GM12874 (cell line): ENCODE results near the gene CKAP4.

Experiments
- TF ChIP-seq, protein P1 (sequence below): IDR thresholded peaks from 2 replicates; pipeline ENCODE4 v1.5.1; 2011; ENCODE audit warnings: low read depth, mild to moderate bottlenecking, control low read depth, low read length, moderate library complexity; ENCODE audit not compliant: insufficient read depth

Gene CKAP4, protein sequence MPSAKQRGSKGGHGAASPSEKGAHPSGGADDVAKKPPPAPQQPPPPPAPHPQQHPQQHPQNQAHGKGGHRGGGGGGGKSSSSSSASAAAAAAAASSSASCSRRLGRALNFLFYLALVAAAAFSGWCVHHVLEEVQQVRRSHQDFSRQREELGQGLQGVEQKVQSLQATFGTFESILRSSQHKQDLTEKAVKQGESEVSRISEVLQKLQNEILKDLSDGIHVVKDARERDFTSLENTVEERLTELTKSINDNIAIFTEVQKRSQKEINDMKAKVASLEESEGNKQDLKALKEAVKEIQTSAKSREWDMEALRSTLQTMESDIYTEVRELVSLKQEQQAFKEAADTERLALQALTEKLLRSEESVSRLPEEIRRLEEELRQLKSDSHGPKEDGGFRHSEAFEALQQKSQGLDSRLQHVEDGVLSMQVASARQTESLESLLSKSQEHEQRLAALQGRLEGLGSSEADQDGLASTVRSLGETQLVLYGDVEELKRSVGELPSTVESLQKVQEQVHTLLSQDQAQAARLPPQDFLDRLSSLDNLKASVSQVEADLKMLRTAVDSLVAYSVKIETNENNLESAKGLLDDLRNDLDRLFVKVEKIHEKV

DNA sequence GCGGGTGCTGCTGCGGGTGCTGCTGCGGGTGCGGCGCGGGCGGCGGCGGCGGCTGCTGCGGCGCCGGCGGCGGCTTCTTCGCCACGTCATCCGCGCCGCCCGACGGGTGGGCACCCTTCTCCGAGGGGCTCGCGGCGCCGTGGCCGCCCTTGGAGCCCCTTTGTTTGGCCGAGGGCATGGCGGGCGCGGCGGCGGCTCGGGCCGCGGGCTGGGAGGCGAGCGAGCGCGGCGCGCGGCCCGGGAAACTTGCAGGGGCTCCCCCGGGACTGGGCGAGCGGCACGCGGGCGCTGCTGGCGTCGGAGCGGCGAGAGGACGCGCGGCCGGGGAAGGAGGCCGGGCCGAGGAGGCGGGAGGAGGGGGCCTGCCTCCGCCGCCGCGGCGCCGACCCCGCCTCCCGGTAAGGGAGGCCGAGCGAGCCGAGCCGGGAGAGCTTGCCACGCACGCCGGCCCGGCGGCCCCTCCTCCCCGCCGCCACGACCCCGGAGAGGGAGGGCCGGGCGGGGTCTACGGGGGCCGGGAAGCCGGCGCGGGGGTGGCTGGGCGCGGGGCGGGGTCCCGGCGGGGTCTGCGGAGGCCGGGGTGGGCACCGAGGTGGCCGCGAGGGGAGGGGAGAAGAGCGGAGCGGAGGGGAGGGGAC, at the start of gene CKAP4:
TSS of gene CKAP4 (minus strand) at position 347 of the 638 bp plus-strand sequence. CDS start at position 178, 169 bp downstream.
- TF ChIP-seq, protein P1, sequence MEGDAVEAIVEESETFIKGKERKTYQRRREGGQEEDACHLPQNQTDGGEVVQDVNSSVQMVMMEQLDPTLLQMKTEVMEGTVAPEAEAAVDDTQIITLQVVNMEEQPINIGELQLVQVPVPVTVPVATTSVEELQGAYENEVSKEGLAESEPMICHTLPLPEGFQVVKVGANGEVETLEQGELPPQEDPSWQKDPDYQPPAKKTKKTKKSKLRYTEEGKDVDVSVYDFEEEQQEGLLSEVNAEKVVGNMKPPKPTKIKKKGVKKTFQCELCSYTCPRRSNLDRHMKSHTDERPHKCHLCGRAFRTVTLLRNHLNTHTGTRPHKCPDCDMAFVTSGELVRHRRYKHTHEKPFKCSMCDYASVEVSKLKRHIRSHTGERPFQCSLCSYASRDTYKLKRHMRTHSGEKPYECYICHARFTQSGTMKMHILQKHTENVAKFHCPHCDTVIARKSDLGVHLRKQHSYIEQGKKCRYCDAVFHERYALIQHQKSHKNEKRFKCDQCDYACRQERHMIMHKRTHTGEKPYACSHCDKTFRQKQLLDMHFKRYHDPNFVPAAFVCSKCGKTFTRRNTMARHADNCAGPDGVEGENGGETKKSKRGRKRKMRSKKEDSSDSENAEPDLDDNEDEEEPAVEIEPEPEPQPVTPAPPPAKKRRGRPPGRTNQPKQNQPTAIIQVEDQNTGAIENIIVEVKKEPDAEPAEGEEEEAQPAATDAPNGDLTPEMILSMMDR, result no peak

DNA sequence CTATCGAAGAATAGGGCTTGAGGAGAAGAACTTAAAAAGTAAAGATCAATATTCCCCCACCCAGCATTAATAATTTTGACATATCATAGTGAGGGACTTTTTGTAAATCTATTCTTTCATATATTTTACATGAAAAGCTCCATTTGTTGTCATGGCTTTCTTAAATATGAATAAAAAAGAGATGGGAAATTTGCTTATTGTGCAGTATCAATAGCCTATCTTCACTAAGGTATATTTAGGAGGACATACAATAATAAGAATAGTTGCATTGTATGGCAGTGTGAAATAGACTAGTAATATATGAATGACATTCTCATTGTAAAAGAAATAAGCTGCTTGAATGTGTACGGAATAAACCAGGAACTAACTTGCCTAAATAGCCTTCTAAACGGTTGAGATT, 49.3 kb upstream of the CKAP4 start:
- TF ChIP-seq, protein P1, result no peak

DNA sequence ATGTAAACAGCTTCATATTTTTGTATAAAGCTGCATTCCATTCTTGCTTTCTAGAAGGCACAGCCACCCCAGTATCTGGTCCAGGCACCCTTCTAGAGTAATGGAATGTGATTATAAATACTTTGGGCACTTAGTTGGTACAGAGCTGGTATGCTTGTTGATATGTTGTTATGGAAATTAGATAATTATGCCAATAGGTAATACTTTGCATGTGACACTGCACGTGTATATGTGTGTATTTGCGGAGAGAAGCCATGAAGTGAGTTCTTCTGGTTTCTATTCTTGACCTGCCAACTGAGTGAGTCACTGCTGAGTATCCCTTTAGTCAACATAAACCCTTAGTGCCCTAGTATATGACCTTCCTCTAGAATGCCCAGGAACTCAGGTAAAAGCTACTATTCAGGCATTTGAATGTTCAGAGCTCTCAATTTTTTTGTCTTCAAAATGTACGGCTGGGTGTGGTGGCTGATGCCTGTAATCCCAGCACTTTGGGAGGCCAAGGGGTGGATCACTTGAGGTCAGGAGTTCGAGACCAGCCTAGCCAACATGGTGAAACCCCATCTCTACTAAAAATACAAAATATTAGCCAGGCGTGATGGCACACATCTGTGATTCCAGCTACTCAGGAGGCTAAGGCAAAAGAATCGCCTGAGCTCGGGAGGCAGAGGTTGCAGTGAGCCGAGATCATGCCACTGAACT, 48.5 kb upstream of the CKAP4 start:
- TF ChIP-seq, protein P1, result no peak

DNA sequence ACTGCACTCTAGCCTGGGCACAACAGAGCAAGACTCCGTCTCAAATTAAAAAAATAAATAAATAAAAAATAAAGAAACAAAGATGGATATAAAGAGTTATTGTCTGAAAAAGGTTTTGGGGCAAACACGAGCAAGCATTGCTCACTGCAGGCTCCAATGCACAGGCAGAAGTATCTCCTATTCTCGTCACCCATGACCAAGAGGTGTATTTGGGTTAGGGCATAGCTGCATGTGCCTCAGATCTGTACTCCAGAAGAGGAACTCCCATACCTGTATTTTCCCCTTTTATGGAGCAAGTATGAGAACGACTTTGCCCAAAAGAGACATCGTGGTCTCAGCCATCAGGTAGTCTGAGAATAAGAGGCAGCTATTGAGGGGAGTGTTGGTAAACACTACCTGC, 44.5 kb upstream of the CKAP4 start:
- TF ChIP-seq, protein P1, result no peak

DNA sequence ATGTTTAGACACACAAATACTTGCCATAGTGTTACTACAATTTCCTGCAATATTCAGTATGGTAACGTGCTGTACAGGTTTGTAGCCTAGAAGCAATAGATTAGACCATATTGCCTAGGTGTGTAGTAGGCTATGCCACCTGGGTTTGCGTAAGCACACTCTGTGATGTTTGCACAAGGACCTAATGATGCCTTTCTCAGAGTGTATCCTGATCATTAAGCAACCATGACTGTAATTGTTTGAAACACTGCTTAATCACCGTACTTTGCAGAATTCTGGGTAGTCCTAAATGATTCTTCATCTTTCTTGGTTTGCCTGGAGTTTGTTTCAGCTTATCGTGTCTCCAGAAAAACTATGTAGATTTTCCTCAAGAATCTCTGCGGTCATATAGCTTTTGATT, 43.5 kb upstream of the CKAP4 start:
- TF ChIP-seq, protein P1, result no peak

DNA sequence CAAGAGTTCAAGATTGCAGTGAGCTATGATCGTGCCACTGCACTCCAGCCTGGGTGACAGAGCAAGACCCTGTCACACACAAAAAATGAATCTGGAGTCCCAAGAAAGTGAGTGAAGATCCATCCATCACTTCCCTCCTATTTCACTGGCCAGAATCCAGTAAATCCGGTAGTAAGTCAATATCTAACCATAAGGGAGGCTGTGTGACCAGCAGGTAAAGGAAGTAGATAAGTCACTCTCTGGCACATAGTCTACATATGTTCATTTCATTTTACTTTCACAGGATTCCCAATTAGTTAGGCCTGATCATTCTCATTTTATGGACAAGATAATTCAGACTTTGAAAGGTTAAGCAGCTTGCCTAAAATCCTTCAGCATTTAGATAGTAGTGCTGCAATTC, 42.8 kb upstream of the CKAP4 start:
- TF ChIP-seq, protein P1, result no peak

DNA sequence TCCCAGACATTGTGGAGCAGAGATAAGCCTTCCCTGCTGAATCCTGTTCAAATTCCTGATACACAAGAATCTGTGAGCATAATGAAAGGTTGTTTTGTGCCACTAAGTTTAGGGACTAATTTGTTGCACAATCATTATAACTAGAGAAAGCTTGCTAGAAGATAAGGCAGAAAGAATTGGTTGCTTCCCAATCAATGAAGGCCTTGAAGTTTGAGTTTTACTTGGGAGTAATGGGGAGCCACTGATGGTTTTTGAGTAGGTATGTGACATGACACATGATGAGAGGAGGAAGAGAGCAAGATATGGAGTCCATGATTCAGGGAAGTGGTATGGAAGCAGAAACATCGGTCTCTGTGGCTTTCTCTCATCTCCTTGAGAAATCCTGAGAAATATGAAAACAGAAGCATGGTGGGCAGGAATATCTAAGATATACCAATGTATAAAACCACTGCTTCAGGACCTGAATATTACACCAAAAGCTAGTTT, 41.4 kb upstream of the CKAP4 start:
- TF ChIP-seq, protein P1, result no peak
